Panc1 (cell line): Measurements from ENCODE around the gene AKAP10. TPM values are rescaled to one million over a fixed set of nuclear protein-coding genes. Genes with fewer than 3 reads are reported as not detected.

Experiments used
- ATAC-seq: fragments of 200-7000 bp; cut with Tn5 transposase; 2 replicates; pipeline ENCODE4 v1.9.1; 2020; ENCODE audit warnings: mild to moderate bottlenecking, moderate library complexity
- BruUV-seq: library from RNA; stranded (reverse); fragments of 400-500 nt; replicated peaks from 2 replicates; lab custom pipeline; 2021; lab: Mats Ljungman, UMichigan
- CTCF ChIA-PET: fragments of 300-600 bp; sonication (Branson Sonifier 250); formaldehyde crosslinking; loops from one replicate; lab custom pipeline; 2022; ENCODE audit warnings: antibody characterized with exemption; lab: Charles Lee
- POLR2A ChIA-PET: fragments of 300-600 bp; sonication (Branson Sonifier 250); formaldehyde crosslinking; loops from one replicate; lab custom pipeline; 2022; ENCODE audit warnings: antibody characterized with exemption; lab: Charles Lee
- DNase-seq: peaks from one replicate; pipeline ENCODE4 v3.0.0-alpha.2; 2010; ENCODE audit warnings: low read depth, low spot score
- H3K27ac ChIP-seq: 2 replicates; pipeline ENCODE4 v1.5.1; 2011; ENCODE audit warnings: mild to moderate bottlenecking, low read length, inconsistent platforms
- H3K27me3 ChIP-seq: fragments of 200-500 bp; sonication (Bioruptor generic); 2 replicates; pipeline ENCODE4 v1.6.0; 2014; ENCODE audit warnings: low read length, inconsistent platforms; ENCODE audit not compliant: control insufficient read depth, insufficient read depth
- H3K36me3 ChIP-seq: fragments of 200-500 bp; sonication (Bioruptor generic); 2 replicates; pipeline ENCODE4 v1.5.1; 2014; ENCODE audit warnings: inconsistent platforms, mild to moderate bottlenecking, low read length, moderate library complexity; ENCODE audit not compliant: control insufficient read depth, insufficient read depth
- H3K4me1 ChIP-seq: 2 replicates; pipeline ENCODE4 v1.5.1; 2011; ENCODE audit warnings: inconsistent platforms, mild to moderate bottlenecking, low read length, moderate library complexity; ENCODE audit not compliant: control insufficient read depth, insufficient read depth
- H3K4me3 ChIP-seq, 2 experiments: 2 replicates each; pipeline ENCODE4 v1.5.1; 2011 to 2012; ENCODE audit warnings: low read depth in 2 of 2, low read length in 2 of 2, mild to moderate bottlenecking in 2 of 2, inconsistent platforms in 1 of 2, moderate library complexity in 1 of 2
- H3K9me3 ChIP-seq: fragments of 200-500 bp; sonication (Bioruptor generic); 2 replicates; pipeline ENCODE4 v1.5.1; 2014; ENCODE audit warnings: low read depth, mild to moderate bottlenecking, inconsistent platforms, low read length, moderate library complexity; ENCODE audit not compliant: control insufficient read depth, insufficient read depth
- POLR2AphosphoS5 ChIP-seq: IDR thresholded peaks from 2 replicates; pipeline ENCODE4 v1.6.1; 2012; ENCODE audit warnings: mild to moderate bottlenecking, low read depth, low read length, moderate library complexity
- SIN3A ChIP-seq: IDR thresholded peaks from 2 replicates; pipeline ENCODE4 v1.6.1; 2012; ENCODE audit warnings: low read depth, mild to moderate bottlenecking, low read length, moderate library complexity, borderline replicate concordance; ENCODE audit not compliant: insufficient read depth
- TCF7L2 ChIP-seq: IDR thresholded peaks from 2 replicates; pipeline ENCODE4 v1.6.1; 2011; ENCODE audit warnings: mild to moderate bottlenecking, low read depth, low read length, inconsistent platforms
- in situ Hi-C: cut with HindIII; loops from 2 replicates; pipeline ENCODE4 v1.10.0; 2016; ENCODE audit warnings: low sequenced_read_pairs, low pct_unique_long_range_greater_than_20kb
- intact Hi-C: fragments of 100-400 bp; cut with micrococcal nuclease; formaldehyde crosslinking; loops from one replicate; pipeline ENCODE4 v1.10.0; 2022; ENCODE audit not compliant: unreplicated experiment
- total RNA-seq: library from RNA; stranded (reverse); gene quantifications from one replicate; pipeline ENCODE4 v1.2.1, GENCODE V29; 2021; ENCODE audit not compliant: unreplicated experiment
- TF ChIP-seq, protein P1 (sequence below): fragments of 450-650 bp; IDR thresholded peaks from 2 replicates; pipeline ENCODE4 v1.5.1; 2017; ENCODE audit warnings: mild to moderate bottlenecking
- TF ChIP-seq, protein P2 (sequence below), 2 experiments: IDR thresholded peaks; 2 replicates each; pipeline ENCODE4 v1.6.1; 2011 to 2012; ENCODE audit warnings: low read depth in 2 of 2, control low read depth in 1 of 2, low read length in 1 of 2, mild to moderate bottlenecking in 1 of 2, moderate library complexity in 1 of 2; ENCODE audit not compliant: insufficient read depth in 1 of 2

Gene AKAP10
- total RNA-seq, 1 experiment from 2014 or later: 24.6 TPM

GRCh38 chr17:19909139-19909538 lies 68.5 kb downstream of the AKAP10 start:
- Histone ChIP-seq H3K4me3 (no peak overlapping the region), H3K27me3 (no peaks in the 10 kb centered on the region), H3K36me3 (peaks cover 12% of the 10 kb centered on the region), H3K27ac (no peak overlapping the region), H3K4me1 (no peaks in the 10 kb centered on the region), H3K9me3 (no peaks in the 10 kb centered on the region)
- DNase-seq (no peak), ATAC-seq (no peak)
- in situ Hi-C loops: no loop called here
- intact Hi-C loops: no loop called here
- TF ChIP-seq TCF7L2 (no peak), SIN3A (no peak), POLR2AphosphoS5 (no peak)
- TF ChIP-seq, protein P1, sequence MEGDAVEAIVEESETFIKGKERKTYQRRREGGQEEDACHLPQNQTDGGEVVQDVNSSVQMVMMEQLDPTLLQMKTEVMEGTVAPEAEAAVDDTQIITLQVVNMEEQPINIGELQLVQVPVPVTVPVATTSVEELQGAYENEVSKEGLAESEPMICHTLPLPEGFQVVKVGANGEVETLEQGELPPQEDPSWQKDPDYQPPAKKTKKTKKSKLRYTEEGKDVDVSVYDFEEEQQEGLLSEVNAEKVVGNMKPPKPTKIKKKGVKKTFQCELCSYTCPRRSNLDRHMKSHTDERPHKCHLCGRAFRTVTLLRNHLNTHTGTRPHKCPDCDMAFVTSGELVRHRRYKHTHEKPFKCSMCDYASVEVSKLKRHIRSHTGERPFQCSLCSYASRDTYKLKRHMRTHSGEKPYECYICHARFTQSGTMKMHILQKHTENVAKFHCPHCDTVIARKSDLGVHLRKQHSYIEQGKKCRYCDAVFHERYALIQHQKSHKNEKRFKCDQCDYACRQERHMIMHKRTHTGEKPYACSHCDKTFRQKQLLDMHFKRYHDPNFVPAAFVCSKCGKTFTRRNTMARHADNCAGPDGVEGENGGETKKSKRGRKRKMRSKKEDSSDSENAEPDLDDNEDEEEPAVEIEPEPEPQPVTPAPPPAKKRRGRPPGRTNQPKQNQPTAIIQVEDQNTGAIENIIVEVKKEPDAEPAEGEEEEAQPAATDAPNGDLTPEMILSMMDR: no peak
- TF ChIP-seq, protein P2, sequence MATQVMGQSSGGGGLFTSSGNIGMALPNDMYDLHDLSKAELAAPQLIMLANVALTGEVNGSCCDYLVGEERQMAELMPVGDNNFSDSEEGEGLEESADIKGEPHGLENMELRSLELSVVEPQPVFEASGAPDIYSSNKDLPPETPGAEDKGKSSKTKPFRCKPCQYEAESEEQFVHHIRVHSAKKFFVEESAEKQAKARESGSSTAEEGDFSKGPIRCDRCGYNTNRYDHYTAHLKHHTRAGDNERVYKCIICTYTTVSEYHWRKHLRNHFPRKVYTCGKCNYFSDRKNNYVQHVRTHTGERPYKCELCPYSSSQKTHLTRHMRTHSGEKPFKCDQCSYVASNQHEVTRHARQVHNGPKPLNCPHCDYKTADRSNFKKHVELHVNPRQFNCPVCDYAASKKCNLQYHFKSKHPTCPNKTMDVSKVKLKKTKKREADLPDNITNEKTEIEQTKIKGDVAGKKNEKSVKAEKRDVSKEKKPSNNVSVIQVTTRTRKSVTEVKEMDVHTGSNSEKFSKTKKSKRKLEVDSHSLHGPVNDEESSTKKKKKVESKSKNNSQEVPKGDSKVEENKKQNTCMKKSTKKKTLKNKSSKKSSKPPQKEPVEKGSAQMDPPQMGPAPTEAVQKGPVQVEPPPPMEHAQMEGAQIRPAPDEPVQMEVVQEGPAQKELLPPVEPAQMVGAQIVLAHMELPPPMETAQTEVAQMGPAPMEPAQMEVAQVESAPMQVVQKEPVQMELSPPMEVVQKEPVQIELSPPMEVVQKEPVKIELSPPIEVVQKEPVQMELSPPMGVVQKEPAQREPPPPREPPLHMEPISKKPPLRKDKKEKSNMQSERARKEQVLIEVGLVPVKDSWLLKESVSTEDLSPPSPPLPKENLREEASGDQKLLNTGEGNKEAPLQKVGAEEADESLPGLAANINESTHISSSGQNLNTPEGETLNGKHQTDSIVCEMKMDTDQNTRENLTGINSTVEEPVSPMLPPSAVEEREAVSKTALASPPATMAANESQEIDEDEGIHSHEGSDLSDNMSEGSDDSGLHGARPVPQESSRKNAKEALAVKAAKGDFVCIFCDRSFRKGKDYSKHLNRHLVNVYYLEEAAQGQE (IDR thresholded peaks at IDR 0.05; ENCODE audit: insufficient read depth in 1 of 2, low read depth in 2 of 2, low read length in 1 of 2): no peak
- ChIA-PET CTCF (no interaction called here), POLR2A (no interaction called here)
- BruUV-seq: no TSS peak

DNA sequence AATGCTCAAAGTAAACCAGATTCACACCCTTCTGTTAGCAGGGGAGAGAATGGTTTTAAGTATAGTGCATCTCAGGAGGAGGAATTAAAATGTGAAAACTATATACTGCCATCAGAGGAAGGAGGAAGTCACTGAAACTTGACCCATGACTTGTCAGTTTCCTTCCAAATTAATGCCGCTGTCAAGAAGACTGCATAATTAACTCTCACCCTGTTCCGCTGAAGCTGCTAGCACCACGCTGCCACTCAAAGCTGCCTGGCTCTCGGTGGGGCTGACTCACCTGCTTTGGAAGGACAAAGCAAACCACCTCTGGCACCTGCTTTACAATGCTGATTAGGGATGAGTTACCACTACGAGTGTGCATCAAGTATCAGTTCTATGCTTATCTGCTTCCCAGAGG lies 72.1 kb downstream of the AKAP10 start:
- Histone ChIP-seq H3K4me3 (no peak overlapping the region), H3K36me3 (peaks cover 16% of the 10 kb centered on the region), H3K27ac (no peak overlapping the region), H3K27me3 (no peaks in the 10 kb centered on the region), H3K9me3 (no peaks in the 10 kb centered on the region), H3K4me1 (no peaks in the 10 kb centered on the region)
- BruUV-seq: no TSS peak
- ChIA-PET POLR2A (no interaction called here), CTCF (no interaction called here)
- in situ Hi-C loops: no loop called here
- no peak for DNase-seq
- TF ChIP-seq, protein P1: no peak
- no peak for TF ChIP-seq POLR2AphosphoS5
- no peak for TF ChIP-seq TCF7L2
- TF ChIP-seq SIN3A: no peak
- TF ChIP-seq, protein P2 (IDR thresholded peaks at IDR 0.05; ENCODE audit: insufficient read depth in 1 of 2, low read depth in 2 of 2, low read length in 1 of 2): no peak
- ATAC-seq: no peak
- intact Hi-C loops: no loop called here
